H1 (cell line): ENCODE data around the gene METTL22. TPM values are rescaled to one million over a fixed set of nuclear protein-coding genes. Genes with fewer than 3 reads are reported as not detected.

ENCODE experiments used
- BACH1 ChIP-seq: IDR thresholded peaks from 2 replicates; pipeline ENCODE4 v1.6.1; 2012; ENCODE audit warnings: low read length, improper control_type of control experiment
- BCL11A ChIP-seq, 2 experiments: IDR thresholded peaks; one replicate each; pipeline ENCODE4 v1.6.1; 2011; ENCODE audit warnings: low read depth in 2 of 2, low read length in 2 of 2, mild to moderate bottlenecking in 2 of 2
- BRCA1 ChIP-seq: IDR thresholded peaks from 2 replicates; pipeline ENCODE4 v1.6.1; 2012; ENCODE audit warnings: low read depth, low read length, improper control_type of control experiment
- GABPA ChIP-seq: IDR thresholded peaks from 2 replicates; pipeline ENCODE4 v1.6.1; 2011; ENCODE audit warnings: mild to moderate bottlenecking, low read length, moderate library complexity, borderline replicate concordance; ENCODE audit not compliant: insufficient read depth
- GTF2F1 ChIP-seq: IDR thresholded peaks from 2 replicates; pipeline ENCODE4 v1.6.1; 2012; ENCODE audit warnings: low read depth, low read length, improper control_type of control experiment, borderline replicate concordance
- NRF1 ChIP-seq: IDR thresholded peaks from 2 replicates; pipeline ENCODE4 v1.6.1; 2011; ENCODE audit warnings: mild to moderate bottlenecking, low read depth, low read length, improper control_type of control experiment
- SIX5 ChIP-seq: IDR thresholded peaks from 2 replicates; pipeline ENCODE4 v1.6.1; 2011; ENCODE audit warnings: mild to moderate bottlenecking, low read depth, low read length
- SP2 ChIP-seq: IDR thresholded peaks from 2 replicates; pipeline ENCODE4 v1.6.1; 2012; ENCODE audit warnings: mild to moderate bottlenecking, low read length, inconsistent platforms
- TBP ChIP-seq: IDR thresholded peaks from 2 replicates; pipeline ENCODE4 v1.6.1; 2011; ENCODE audit warnings: low read depth, low read length, improper control_type of control experiment
- polyA plus RNA-seq, 7 experiments: library from polyadenylated mRNA; depleted of rRNA in 3 of 7; stranded (reverse) in 5 of 7; unstranded in 2 of 7; fragments of >200 nt in 5 of 7; fragments of 200-250 nt in 2 of 7; gene quantifications; 1 replicate in 5 of 7; 2 replicates in 1 of 7; 4 replicates in 1 of 7; pipeline versions ENCODE4 v1.2.1 to v1.2.3, GENCODE V29; 2011 to 2013; ENCODE audit warnings: missing spikeins in 2 of 7, mixed read lengths in 2 of 7
- total RNA-seq: library from RNA; stranded (reverse); fragmentation: NEBNext Ultra II Directional; extraction: Animal tissue kit (Norgen Biotek cat#: 25700); gene quantifications from 2 replicates; pipeline ENCODE4 v1.2.1, GENCODE V29; 2021

Gene METTL22
- total and polyA plus RNA-seq, 2 of the 8 experiments (the other 6 are each of a cell fraction or from before 2014, with no cell fraction given), result 56.7 to 85.2 TPM

DNA sequence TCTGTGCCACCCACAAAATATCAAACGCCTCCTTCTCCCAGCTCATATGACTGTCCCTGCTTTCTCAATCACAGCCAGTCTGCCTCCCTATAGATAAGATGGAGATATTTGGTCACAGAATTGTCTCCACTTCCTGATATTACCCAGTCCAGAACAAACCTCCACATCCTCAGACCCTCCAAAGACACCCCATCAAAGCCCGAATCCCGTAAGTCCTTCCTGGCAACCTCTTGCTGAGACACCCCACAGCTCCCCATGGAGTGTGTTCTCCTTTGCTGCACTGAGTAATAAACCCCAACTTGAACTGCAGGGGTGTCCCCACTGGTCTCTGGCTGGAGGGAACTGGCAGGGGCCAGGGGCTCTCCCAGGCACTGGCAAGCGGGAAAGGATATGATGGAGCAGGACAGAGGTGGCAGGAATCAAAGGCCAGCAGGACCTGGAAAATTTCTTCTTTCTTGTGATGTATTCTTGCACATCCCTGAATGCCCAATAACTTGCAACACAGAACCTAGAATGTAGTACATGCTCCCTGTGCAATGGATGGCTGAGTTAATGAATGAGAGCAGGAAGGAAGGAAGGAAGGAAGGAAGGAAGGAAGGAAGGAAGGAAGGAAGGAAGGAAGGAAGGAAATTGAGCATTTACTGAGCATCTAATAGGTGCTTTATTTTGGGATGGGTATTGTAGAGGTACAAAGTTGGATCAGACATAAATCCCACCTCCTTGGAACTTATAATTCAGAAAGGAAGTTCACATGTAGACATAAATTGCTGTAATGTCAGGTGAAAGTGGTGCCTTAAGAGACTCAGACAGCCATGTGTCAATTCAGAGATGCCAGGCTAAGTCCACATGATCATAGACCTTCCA lies 45.1 kb upstream of the METTL22 start (continued):
- TF ChIP-seq BACH1 (no peak), BCL11A (IDR thresholded peaks at IDR 0.05; ENCODE audit: low read depth in 2 of 2, low read length in 2 of 2) (no peak), GABPA (no peak), NRF1 (no peak), TBP (no peak), SP2 (no peak), SIX5 (no peak), GTF2F1 (no peak), BRCA1 (no peak)
